HG02884 (cell line): Measurements from ENCODE around the gene NFE2L2.
"Not testable (repeated sequence)": the region's sequence is repeated elsewhere in the genome, so short reads cannot be mapped to it uniquely, and the experiment has no call there.

ENCODE experiments used
- ATAC-seq: cut with Tn5 transposase; IDR thresholded peaks from one replicate; pipeline ENCODE4 v1.9.1; 2021; ENCODE audit warnings: mild to moderate bottlenecking, moderate library complexity; ENCODE audit not compliant: unreplicated experiment

NFE2L2 gene

DNA sequence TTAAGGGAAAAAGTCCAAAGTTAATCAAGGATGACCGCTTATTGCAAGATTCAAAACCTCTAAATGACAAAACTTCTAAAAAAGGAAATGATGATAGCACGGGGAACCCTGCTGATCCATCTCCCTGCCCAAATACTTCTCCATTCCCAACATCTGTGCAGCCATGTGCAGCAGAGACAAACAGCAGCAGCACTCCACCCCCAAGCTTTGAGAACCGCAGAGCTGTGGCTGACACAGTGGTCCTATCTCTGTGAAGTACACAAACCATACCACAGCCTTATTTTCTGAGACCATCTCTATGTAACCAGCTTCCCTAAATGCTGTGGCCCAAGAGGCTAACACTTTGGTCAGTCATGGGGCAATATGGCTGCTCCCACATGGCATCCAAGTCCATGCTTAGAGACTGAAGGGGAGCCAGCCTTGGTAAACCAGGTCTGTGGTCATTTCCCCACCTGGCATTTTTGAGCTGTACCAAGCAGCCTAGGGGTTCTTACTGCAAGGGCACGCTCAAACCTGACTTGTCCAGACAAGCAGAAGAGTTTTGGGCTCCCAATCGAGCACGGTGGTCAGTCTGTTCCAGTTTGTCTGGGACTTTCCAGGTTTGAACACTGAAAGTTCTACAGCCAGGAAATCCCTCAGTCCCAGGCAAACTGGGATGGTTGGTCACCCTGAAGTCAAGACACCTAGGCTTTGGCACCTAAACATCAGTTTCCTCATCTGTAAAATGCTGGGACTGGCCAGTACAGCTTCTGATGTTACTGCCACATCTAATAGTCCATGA lies 17.1 kb upstream of the NFE2L2 start:
- peak; percentile 72 for ATAC-seq

DNA sequence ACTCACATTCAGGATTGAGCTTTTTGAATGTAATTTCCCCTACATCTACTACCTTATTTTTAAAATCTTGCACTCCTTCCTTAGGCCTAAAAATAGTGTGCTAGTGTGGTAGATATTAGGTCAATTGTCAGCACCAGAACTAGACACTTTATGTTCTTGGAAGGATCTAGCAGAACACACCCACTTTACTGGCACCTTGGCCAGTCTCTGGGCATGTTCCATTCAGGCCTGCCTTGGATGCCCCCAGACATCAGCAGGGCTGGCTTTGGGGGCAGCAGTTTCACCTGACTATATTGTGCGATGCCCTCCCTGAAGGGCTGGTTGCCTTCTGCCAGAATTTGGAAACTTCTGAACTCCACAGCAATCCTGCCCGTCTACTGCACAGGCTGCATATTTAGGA lies 15.3 kb upstream of the NFE2L2 start:
- ATAC-seq: no peak

- no peak for ATAC-seq
Measured at GRCh38 chr2:177275743-177276055, 11.2 kb upstream of the NFE2L2 start.

- ATAC-seq: no peak
Measured at GRCh38 chr2:177275040-177275742, 10.7 kb upstream of the NFE2L2 start.

DNA sequence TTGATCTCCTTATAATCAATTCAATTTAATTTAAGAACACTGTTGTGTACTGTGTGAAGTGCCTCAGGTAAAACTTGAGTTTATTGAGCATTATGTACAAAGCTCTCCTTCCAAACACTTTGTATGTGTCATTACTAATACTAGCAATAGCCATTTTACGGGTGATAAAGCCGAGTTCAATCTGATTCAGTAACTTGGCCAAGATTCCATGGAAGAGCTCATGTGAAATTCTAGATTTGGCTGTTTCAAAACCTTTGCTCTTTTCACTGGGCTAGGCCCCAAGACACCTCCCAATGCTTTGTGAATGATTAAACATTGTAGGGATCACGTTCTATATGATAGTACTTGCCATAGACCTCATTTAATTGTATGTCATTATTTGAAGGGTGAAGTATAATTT lies 8.9 kb upstream of the NFE2L2 start:
- no peak for ATAC-seq

GRCh38 chr2:177272765-177273164 lies 8.2 kb upstream of the NFE2L2 start:
- no peak for ATAC-seq

DNA sequence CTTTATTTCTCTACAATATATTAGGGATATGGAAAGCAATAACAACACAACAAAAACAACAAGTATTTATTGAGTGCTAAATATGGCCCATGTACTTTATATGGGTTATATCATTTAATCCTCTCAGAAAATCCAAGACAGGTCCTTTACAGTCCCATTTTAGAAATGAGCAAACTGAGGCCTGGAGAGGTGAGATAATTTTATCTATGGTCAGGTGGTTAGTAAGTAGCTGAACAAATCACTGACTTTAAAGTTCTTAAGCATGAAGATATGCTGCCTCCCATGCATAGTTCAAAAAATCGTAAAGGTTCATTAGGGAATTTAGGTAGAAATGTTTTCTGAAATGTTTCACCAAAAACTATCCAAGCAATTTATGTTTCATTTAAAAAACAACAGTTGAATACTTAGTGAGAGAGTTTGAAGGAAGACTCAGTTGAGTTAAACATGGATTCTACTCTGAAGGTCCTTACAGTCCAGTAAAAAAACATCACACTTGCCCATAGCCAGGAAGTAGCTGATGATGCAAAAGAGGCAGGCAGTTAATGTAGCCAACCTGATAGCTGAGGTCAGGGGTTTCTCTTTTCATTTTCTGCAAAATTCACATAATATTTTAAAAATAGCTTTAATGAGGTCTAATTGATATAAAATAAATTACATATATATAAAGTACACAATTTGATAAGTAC lies 7.6 kb upstream of the NFE2L2 start:
- no peak for ATAC-seq

- no peak for ATAC-seq
Measured at GRCh38 chr2:177270531-177270930, 6.0 kb upstream of the NFE2L2 start.

GRCh38 chr2:177268901-177269300 lies 4.4 kb upstream of the NFE2L2 start:
- no peak for ATAC-seq

DNA sequence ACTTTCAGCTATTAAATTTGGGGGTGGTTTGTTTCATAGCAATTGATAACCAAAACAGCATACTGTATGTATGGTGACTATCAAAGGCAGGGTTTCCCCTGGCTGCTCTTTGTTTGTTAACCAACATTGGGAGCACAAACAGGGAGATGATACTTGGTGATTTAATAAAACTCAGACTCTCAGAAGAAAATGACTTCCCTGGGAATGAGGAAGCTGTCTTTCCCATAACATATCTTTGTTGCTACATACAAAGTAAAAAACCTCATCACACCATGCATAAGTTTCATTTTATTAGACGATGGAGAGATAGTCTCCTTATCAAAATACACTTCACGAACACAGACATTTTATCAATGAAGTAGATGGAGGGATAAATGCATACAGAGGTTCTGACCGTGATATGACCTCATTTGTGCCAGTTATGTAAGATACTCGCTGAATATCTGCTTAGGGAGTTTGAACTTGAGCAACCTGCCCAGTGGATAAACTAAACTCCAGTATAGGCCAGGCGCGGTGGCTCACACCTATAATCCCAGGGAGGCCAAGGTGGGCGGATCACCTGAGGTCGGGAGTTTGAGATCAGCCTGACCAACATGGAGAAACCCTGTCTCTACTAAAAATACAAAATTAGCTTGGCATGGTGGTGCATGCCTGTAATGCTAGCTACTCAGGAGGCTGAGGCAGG lies 3.8 kb upstream of the NFE2L2 start:
- no peak for ATAC-seq

- not testable (repeated sequence) for ATAC-seq
Measured at GRCh38 chr2:177266955-177267354, 2.4 kb upstream of the NFE2L2 start.

GRCh38 chr2:177265824-177266817 lies 1.6 kb upstream of the NFE2L2 start:
- ATAC-seq: peak; percentile 23

DNA sequence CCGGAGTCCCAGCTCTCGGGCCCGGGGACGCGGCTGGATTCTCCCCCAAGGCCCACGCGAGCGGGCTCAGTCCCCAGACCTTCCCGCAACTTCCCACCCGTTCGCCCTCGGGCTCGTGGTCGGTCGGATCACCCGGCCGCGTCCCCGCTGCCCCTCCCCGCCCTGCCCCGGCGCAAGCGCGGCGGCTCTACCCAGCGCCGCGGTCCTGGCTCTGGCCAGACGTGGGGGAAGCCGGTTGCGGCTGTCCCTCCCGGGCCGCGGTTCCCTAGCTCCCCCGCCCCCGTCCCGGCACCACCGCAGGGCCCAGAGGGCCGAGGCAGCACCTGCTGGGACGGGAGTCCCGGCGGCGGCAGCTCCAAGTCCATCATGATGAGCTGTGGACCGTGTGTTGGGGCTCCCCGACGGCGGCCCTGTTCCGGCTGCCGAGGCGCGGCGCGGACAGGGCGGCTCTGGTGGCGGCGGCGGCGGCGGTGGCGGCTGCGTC lies 276 bp downstream of the NFE2L2 start:
- ATAC-seq: peak; percentile 22

DNA sequence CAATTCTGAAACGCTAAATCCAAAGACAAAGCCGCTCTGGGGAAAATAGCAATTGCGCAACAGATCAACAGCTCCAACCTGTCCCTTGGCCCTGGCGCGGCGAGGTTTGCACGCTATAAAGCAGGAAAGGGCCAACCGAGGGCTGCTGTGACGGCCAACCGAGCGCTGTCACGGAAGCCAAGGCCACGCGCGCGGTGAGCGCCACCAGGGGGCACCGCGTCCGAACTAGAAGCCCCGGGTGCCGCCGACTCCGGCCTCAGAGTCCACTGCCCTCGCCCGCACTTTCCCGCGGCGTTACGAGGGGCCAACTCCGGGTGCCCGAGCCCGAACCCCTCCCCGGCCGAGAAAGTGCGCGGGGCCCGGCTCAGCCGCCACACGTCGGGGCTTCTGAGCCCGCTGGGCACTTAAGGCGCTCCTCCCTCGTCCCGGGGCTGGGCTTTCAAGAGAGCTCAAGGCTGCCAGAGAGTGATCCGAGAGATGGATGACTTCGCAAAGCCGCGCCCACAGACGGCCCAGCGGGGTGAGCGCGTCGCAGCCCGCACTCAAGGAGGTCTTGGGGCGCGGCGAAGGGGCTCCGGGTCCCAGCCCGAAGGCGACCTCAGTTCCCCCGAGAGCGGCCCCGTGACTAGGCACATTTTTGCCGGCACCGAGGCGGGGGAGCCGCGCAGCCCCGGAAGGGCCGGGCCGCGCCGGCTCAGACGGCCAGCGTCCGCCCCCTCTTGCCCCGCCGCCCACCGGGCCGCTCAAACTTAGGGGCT lies 897 bp downstream of the NFE2L2 start:
- ATAC-seq: peak; percentile 40

GRCh38 chr2:177262958-177263450 lies 1.5 kb downstream of the NFE2L2 start:
- no peak for ATAC-seq

DNA sequence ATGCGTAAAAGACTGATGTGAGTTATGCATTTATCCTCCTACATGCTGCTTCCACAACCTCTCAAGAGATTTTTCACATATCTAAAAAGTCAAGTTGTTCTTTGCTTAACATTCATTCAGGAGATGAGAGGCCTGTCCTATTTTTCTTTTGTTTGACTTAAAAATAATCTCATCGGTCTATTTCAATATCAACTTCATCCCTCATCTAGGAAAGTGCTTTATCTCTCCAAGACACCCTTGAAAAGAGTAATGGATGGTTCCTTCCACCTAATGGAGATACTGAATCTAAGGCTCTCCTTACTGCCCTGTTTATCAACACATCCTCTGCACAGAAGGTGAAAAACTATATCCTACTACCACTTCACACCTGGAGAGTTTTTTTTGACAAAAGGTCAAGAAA lies 2.4 kb downstream of the NFE2L2 start:
- ATAC-seq: no peak

DNA sequence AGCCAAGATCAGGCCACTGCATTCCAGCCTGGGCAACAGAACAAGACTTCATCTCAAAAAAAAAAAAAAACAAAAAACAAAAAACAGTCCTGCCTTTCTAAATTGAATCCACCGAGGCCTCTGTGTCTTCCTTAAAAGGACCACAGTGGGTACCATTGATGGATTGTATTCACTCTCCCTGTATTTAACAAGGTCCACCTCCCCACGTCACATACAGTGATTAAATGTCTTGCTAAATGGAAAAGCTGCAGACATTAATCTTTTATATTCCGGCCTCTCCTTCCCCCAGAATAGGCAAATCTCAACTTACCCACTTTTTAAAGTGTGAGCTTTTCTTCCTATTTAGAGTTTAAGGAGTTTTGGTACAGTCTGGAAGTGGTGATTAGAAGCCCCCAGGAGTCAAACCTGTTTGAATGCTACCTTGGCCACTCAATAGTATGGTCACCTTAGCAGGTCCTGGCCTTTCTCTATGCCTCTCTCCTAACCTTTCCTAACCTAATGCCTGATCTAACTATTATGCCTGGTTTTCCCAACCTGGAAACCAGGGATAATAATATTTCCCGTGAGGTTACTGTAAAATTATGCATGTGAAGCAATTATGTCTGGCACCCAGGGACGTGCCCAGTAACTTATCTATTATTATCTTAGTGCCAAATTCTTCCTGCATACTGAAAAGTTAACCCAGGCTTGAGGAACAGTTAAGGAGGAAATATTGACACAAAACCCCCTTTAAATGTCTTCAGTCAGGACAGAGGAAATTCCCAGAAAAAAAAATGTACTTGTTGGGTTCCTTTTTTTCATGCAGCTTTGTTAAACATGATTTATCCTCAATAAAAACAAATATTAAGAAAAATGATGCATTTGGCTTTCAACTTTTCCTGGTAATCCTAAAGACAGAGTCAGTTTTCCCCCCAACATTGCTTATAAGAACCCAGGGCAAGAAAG lies 3.1 kb downstream of the NFE2L2 start:
- ATAC-seq: no peak

GRCh38 chr2:177260379-177260778 lies 4.1 kb downstream of the NFE2L2 start:
- no peak for ATAC-seq
